Endodermal cell (in vitro differentiated cells): ENCODE measurements around the gene SMOC2. TPM values are rescaled to one million over a fixed set of nuclear protein-coding genes. Genes with fewer than 3 reads are reported as not detected.

ENCODE experiments used
- DNase-seq: peaks from one replicate; pipeline ENCODE4 v3.0.0-alpha.2; 2017
- H3K27ac ChIP-seq: 2 replicates; pipeline ENCODE4 v1.5.1; 2013; ENCODE audit warnings: mild to moderate bottlenecking, low read depth, low read length, moderate library complexity
- H3K27me3 ChIP-seq: 2 replicates; pipeline ENCODE4 v1.6.1; 2013; ENCODE audit warnings: mild to moderate bottlenecking, low read length, moderate library complexity; ENCODE audit not compliant: insufficient read depth, control insufficient read depth, poor library complexity, severe bottlenecking
- H3K36me3 ChIP-seq: 2 replicates; pipeline ENCODE4 v1.7.0; 2013; ENCODE audit warnings: mild to moderate bottlenecking, low read length, moderate library complexity; ENCODE audit not compliant: control insufficient read depth, insufficient read depth
- H3K4me1 ChIP-seq: one replicate; pipeline ENCODE4 v1.7.0; 2013; ENCODE audit warnings: low read length; ENCODE audit not compliant: control insufficient read depth, insufficient read depth
- H3K4me3 ChIP-seq: 2 replicates; pipeline ENCODE4 v1.5.1; 2013; ENCODE audit warnings: mild to moderate bottlenecking, low read length, moderate library complexity
- H3K9ac ChIP-seq: 2 replicates; pipeline ENCODE4 v1.6.1; 2013; ENCODE audit warnings: mild to moderate bottlenecking, low read length, moderate library complexity; ENCODE audit not compliant: poor library complexity, severe bottlenecking; ENCODE audit errors: extremely low read depth
- H3K9me3 ChIP-seq: 2 replicates; pipeline ENCODE4 v1.6.1; 2013; ENCODE audit warnings: mild to moderate bottlenecking, low read length, moderate library complexity; ENCODE audit not compliant: control insufficient read depth
- H3K27ac Mint-ChIP-seq: 2 replicates; pipeline ENCODE4 v1.8.0; 2020; ENCODE audit warnings: mixed read lengths
- H3K27me3 Mint-ChIP-seq: 2 replicates; pipeline ENCODE4 v1.8.0; 2021; ENCODE audit warnings: mild to moderate bottlenecking, mixed read lengths; ENCODE audit not compliant: insufficient read depth
- H3K36me3 Mint-ChIP-seq: 2 replicates; pipeline ENCODE4 v1.8.0; 2020; ENCODE audit warnings: low read depth, mixed read lengths
- H3K4me1 Mint-ChIP-seq: 2 replicates; pipeline ENCODE4 v1.8.0; 2020; ENCODE audit warnings: mixed read lengths
- H3K4me3 Mint-ChIP-seq: 2 replicates; pipeline ENCODE4 v1.8.0; 2020; ENCODE audit warnings: mild to moderate bottlenecking, moderate library complexity, mixed read lengths
- H3K9me3 Mint-ChIP-seq: 2 replicates; pipeline ENCODE4 v1.8.0; 2020; ENCODE audit warnings: mild to moderate bottlenecking, mixed read lengths
- CTCF ChIP-seq: fragments of 200-600 bp; sonication (generic); conservative IDR thresholded peaks from 2 replicates; pipeline ENCODE4 v1.5.0; 2021; ENCODE audit warnings: antibody characterized with exemption, mild to moderate bottlenecking
- WGBS, 2 experiments: methylation state at CpG; one replicate each; pipeline versions ENCODE4 v1.1.5 to v1.1.7; 2013; ENCODE audit warnings: missing lambda C conversion rate in 2 of 2, mixed read lengths in 1 of 2; ENCODE audit not compliant: insufficient coverage in 1 of 2, insufficient read length in 1 of 2; 5-methylcytosine and 5-hydroxymethylcytosine counted together
- total RNA-seq, 2 donors: library from RNA; stranded (reverse); fragmentation: NEBNext Ultra II Directional in 1 of 2; extraction: Animal tissue kit (Norgen Biotek cat#: 25700) in 1 of 2; gene quantifications; 2 replicates in 1 of 2; 3 replicates in 1 of 2; pipeline ENCODE4 v1.2.1, GENCODE V29; 2021

SMOC2 gene
- total RNA-seq, 2 donors from 2014 or later: 0.20 TPM; not detected in 1

GRCh38 chr6:168660400-168660945 is 219.5 kb downstream of the SMOC2 start:
- H3K36me3 ChIP-seq: no peaks in the 10 kb centered on the region
- H3K4me1 ChIP-seq: no peaks in the 10 kb centered on the region
- no peak overlapping the region for H3K4me3 ChIP-seq
- peaks cover 5% of the 10 kb centered on the region for H3K4me1 Mint-ChIP-seq
- no peak overlapping the region for H3K27ac Mint-ChIP-seq
- H3K27me3 ChIP-seq: no peaks in the 10 kb centered on the region
- no peak overlapping the region for H3K9ac ChIP-seq
- H3K27me3 Mint-ChIP-seq: peaks cover 2% of the 10 kb centered on the region
- H3K9me3 Mint-ChIP-seq: peaks cover 7% of the 10 kb centered on the region
- no peak for DNase-seq
- peaks cover 7% of the 10 kb centered on the region for H3K9me3 ChIP-seq
- no peak overlapping the region for H3K27ac ChIP-seq
- no peak for TF ChIP-seq CTCF
- no peak overlapping the region for H3K4me3 Mint-ChIP-seq
- no peaks in the 10 kb centered on the region for H3K36me3 Mint-ChIP-seq
- 92 to 93% methylated on average over 8 to 14 of the region's 14 CpGs for WGBS, 2 experiments

- Mint-ChIP-seq H3K36me3 (no peaks in the 10 kb centered on the region), H3K9me3 (no peaks in the 10 kb centered on the region), H3K27ac (no peak overlapping the region), H3K4me3 (no peak overlapping the region), H3K4me1 (peaks cover 5% of the 10 kb centered on the region), H3K27me3 (peaks cover 2% of the 10 kb centered on the region)
- Histone ChIP-seq H3K36me3 (no peaks in the 10 kb centered on the region), H3K9ac (no peak overlapping the region), H3K4me1 (no peaks in the 10 kb centered on the region), H3K27me3 (no peaks in the 10 kb centered on the region), H3K27ac (no peak overlapping the region), H3K4me3 (no peak overlapping the region), H3K9me3 (peaks cover 7% of the 10 kb centered on the region)
- 92 to 93% methylated on average over 11 to 17 of the region's 17 CpGs for WGBS, 2 experiments
- DNase-seq: no peak
- no peak for TF ChIP-seq CTCF
Observed at GRCh38 chr6:168662301-168662936, 221.4 kb downstream of the SMOC2 start.

- Mint-ChIP-seq H3K36me3 (no peaks in the 10 kb centered on the region), H3K4me1 (peaks cover 5% of the 10 kb centered on the region), H3K27me3 (peaks cover 2% of the 10 kb centered on the region), H3K9me3 (no peaks in the 10 kb centered on the region), H3K27ac (no peak overlapping the region), H3K4me3 (no peak overlapping the region)
- 85 to 86% methylated on average over 7 of the region's 7 CpGs for WGBS, 2 experiments
- no peak for TF ChIP-seq CTCF
- H3K27me3 ChIP-seq: no peaks in the 10 kb centered on the region
- no peak overlapping the region for H3K9ac ChIP-seq
- H3K36me3 ChIP-seq: no peaks in the 10 kb centered on the region
- no peaks in the 10 kb centered on the region for H3K4me1 ChIP-seq
- H3K4me3 ChIP-seq: no peak overlapping the region
- peaks cover 7% of the 10 kb centered on the region for H3K9me3 ChIP-seq
- DNase-seq: no peak
- H3K27ac ChIP-seq: no peak overlapping the region
Observed at GRCh38 chr6:168663041-168663440, 222.1 kb downstream of the SMOC2 start.
